COLO668 (cell line): Measurements from ENCODE around the gene MYORG.

Experiments used
- DNase-seq: peaks from one replicate; lab custom pipeline; 2025; ENCODE audit not compliant: unreplicated experiment; lab: John Stamatoyannopoulos, UW

Gene MYORG

DNA sequence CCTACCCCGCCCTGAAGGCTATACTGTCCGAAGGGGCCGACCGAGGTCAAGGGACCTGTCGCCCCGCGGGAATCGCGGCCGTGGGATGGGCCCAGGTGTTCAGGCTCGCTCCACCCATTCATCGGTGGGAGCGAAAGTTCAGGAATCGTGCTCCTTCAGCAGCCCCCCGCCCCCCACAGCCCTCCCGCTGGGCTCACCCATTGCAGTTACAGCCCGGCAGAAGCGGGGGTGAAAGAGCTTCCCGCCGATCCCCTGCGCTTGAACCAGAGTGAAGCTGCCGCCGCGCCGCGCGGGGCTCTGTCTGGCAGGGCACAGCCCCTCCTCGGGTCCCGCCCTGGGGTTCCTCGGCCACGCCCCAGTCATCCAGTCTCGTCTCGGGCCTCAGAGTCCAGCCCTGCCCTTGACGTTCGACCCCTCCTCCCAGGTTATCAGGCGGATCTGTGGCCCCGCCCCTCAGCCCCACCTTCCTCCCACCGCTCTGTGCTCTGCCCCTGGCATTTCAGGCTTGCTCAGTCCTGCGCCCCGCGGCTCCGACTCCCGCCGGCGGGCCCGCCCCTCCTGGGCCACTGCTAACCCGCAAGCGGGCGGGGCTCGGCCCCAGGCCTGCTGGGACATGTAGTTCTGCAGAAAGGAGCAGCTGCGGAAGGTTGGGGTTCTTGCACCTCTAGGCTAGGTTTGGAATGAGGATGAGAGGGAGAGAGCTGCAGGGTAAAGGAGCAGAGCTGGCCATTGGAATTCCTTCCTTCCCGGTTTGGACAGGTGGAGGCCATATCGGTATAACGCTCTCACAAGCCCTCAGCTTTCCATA, at the start of gene MYORG:
Gene MYORG, minus strand, starts transcription at position 303 of the 808 bp plus-strand sequence. CDS start 3,955 bp downstream, outside the sequence.
- DNase-seq, result peak; percentile 96

- no peak for DNase-seq
Observed at GRCh38 chr9:34419716-34420504, 43.2 kb upstream of the MYORG start.

DNA sequence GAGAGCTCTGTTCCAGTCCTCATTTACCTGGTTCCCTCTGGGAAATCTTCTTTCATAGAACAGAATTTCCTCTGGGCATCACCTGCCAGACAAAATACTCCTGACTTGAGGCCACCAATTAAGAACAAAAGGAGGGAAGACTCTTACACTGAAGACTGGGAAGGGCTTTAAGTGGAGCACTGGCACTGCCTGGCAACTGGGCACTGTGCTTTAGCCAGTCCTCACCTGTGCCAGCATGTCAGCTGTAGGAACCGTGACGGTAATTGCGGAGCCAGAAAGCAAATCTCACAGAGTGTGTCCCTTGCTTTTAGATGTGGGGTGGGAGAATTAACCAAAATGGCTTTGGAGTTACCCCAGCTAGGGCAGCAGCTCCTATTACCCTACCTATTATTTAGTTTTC, 41.0 kb upstream of the MYORG start:
- no peak for DNase-seq

- no peak for DNase-seq
Observed at GRCh38 chr9:34413231-34413852, 36.6 kb upstream of the MYORG start.

DNA sequence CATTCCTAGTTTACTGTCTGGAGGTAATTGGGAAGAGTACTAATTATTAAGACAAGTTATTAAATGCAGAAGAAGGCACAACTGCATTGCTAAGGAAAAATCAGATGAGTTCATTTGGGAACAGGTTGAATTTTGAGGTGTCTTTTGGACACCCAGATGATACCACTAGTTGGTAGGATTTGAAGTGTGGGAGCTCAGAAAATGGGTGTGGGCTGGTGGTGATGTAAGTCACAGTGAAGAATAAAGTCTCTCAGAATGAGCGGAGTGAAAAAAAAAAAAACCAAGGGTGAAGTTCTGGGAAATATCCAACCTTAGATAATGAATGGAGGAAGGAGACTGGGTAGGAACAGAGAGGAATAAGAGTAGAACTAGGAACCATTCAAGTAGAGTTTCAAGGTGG, 35.6 kb upstream of the MYORG start:
- DNase-seq, result no peak

DNA sequence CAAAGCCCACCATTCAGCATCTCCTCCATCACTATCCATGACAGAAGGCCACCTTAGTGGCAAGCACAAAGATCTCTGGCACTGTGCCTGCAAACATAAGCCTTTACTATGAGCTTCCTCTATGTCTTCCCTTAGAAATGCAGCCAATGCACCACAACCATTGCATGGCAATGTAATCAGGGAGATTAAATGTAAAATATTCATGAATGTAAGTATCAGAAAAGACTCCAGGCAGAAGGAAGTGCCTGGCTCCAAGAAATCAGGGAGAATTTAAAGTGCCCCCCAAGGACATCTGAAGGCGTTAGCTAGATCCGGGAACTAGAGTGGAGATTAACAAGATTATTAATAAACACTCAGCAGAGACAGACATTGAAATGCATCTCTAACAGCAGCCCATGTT, 32.5 kb upstream of the MYORG start:
- DNase-seq, result no peak

- no peak for DNase-seq
Observed at GRCh38 chr9:34408173-34408572, 31.5 kb upstream of the MYORG start.

GRCh38 chr9:34406219-34406618, 29.5 kb upstream of the MYORG start:
- no peak for DNase-seq

- no peak for DNase-seq
Observed at GRCh38 chr9:34405719-34406118, 29.0 kb upstream of the MYORG start.

- peak; percentile 59 for DNase-seq
Observed at GRCh38 chr9:34403554-34404380, 27.1 kb upstream of the MYORG start.

- DNase-seq, result no peak
Observed at GRCh38 chr9:34400686-34401602, 24.2 kb upstream of the MYORG start.

DNA sequence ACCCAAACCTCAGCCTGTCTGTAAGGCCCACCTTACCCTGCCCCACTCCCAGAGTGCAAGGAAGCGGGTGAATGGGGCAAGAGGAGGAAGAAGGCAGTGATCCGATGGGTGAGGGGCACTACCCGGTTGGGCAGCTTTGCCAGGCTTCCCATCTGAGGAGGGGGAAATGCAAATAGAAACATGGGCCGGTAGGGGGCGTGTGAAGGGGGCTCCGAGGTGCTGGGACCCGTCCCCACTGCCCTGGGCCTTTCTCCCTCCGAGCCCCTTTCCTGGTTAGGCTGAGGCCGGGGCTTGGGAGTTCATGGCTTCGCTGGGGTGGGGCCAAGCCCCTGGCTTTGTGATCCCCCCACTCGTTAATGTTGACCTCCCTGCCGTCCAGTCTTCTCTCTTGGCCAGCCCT, 23.6 kb upstream of the MYORG start:
- DNase-seq, result no peak

GRCh38 chr9:34399729-34400128, 23.0 kb upstream of the MYORG start:
- no peak for DNase-seq

DNA sequence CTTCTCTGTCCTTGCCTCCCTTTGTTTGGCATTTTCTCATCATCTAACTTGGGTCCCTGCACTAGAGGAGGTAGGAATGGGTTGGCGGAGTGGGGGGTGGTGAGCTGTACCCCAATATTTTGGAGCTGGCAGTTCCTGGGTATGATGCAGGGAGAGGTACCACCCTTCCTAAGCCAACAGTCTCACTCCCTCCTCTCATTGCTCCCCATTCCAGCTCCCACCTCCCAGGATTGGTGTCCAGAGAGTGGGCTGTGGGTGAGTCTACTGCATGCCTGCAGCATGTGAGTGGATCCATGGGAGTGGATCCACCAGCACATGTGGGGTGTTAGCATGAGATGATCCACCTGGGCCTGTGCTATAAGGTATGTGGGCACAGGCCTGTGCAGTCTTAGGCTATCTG, 22.2 kb upstream of the MYORG start:
- DNase-seq, result no peak

GRCh38 chr9:34396276-34397214, 19.8 kb upstream of the MYORG start:
- DNase-seq, result no peak

DNA sequence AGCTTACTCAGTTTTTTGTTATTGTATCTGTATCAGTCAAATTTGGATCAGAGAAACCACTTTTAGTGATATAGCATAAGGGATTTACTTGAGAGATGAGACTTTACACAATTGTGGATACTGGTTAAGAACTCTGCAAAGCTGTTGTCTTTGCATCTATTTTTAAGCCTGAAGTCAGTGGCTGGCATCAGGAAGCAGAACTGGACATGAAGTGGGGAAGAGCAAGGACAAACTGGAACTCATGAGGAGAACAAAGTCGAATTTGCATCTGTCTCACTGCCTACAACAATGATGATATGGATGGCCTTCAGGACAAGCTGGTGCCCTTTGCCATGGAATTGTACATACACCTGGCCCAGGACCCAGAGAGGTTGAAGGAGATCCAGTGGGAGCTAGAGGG, 15.8 kb upstream of the MYORG start:
- no peak for DNase-seq

GRCh38 chr9:34387239-34387638, 10.5 kb upstream of the MYORG start:
- no peak for DNase-seq

DNA sequence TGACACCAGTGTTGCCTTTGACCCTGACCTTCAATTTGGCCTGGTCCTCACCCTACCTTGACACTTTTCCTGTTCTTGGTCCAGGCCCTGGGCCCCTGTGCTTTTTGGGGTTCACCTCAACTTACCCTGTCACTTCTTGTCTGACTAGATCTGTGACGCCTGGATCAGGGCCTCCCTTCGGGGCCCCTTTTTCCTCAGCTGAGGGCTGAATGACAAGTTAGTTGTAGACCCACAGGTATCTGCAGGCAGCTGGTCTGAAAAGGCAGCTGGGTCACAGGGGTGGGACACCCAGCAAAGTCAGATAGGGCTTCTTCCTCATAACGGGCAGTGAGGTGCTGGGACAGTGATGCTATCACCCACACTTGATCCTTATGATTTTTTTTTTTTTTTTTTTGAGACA, 10.0 kb upstream of the MYORG start:
- DNase-seq, result no peak
